HEK293 (cell line): ENCODE data around the gene ZNF76.
A peak's percentile ranks its signal among the peaks of the same experiment; 100 is the strongest.

Experiments
- CTCF ChIA-PET: fragments of 350-600 bp; formaldehyde crosslinking; extraction: SDS; loops from one replicate; lab custom pipeline; 2021; ENCODE audit warnings: antibody characterized with exemption; lab: Yijun Ruan, JAX
- POLR2A ChIA-PET: fragments of 300-600 bp; formaldehyde crosslinking; extraction: SDS; loops from one replicate; lab custom pipeline; 2020; ENCODE audit warnings: antibody characterized with exemption, inconsistent platforms; lab: Yijun Ruan, JAX
- H3K27ac ChIP-seq: fragments of 200-500 bp; sonication (Bioruptor generic); 2 replicates; pipeline ENCODE4 v1.5.1; 2014; ENCODE audit warnings: low read depth, low read length, control low read depth, inconsistent platforms; ENCODE audit errors: extremely low read depth
- H3K36me3 ChIP-seq, 2 experiments: fragments of 200-500 bp in 1 of 2; sonication (Bioruptor generic) in 1 of 2; 1 replicate in 1 of 2; 2 replicates in 1 of 2; pipeline ENCODE4 v1.5.1; 2014 to 2017; ENCODE audit warnings: inconsistent platforms in 2 of 2, low read length in 2 of 2; ENCODE audit not compliant: control insufficient read depth in 2 of 2, insufficient read depth in 1 of 2
- H3K4me1 ChIP-seq: fragments of 200-500 bp; sonication (Bioruptor generic); 2 replicates; pipeline ENCODE4 v1.5.1; 2014; ENCODE audit warnings: mild to moderate bottlenecking, low read length, inconsistent platforms; ENCODE audit not compliant: control insufficient read depth, insufficient read depth
- H3K4me3 ChIP-seq: 2 replicates; pipeline ENCODE4 v1.5.1; 2011; ENCODE audit warnings: low read depth, mild to moderate bottlenecking, control low read depth, low read length, moderate library complexity
- H3K9me3 ChIP-seq: fragments of 200-500 bp; sonication (Bioruptor generic); 2 replicates; pipeline ENCODE4 v1.5.1; 2014; ENCODE audit warnings: low read depth, low read length, inconsistent platforms; ENCODE audit not compliant: control insufficient read depth, insufficient read depth
- ATF2 ChIP-seq: fragments of 450-650 bp; formaldehyde crosslinking; IDR thresholded peaks from 2 replicates; pipeline ENCODE4 v1.5.1; 2016; ENCODE audit warnings: missing biosample characterization, missing genetic modification characterization, low read depth
- CTCF ChIP-seq: fragments of 450-650 bp; formaldehyde crosslinking; IDR thresholded peaks from 2 replicates; pipeline ENCODE4 v1.5.1; 2016; ENCODE audit warnings: missing biosample characterization, missing genetic modification characterization
- KLF16 ChIP-seq: fragments of 450-650 bp; formaldehyde crosslinking; IDR thresholded peaks from 2 replicates; pipeline ENCODE4 v1.5.1; 2017; ENCODE audit warnings: missing biosample characterization, missing genetic modification characterization
- KLF17 ChIP-seq: fragments of 450-650 bp; formaldehyde crosslinking; IDR thresholded peaks from 2 replicates; pipeline ENCODE4 v1.5.1; 2016; ENCODE audit warnings: missing biosample characterization, missing genetic modification characterization
- KLF9 ChIP-seq: fragments of 450-650 bp; formaldehyde crosslinking; IDR thresholded peaks from 2 replicates; pipeline ENCODE4 v1.5.1; 2016; ENCODE audit warnings: missing biosample characterization, missing genetic modification characterization, low read depth
- TRIM28 ChIP-seq: IDR thresholded peaks from 2 replicates; pipeline ENCODE4 v1.6.1; 2011; ENCODE audit warnings: low read length, control low read depth, borderline replicate concordance
- TSHZ1 ChIP-seq: fragments of 450-650 bp; formaldehyde crosslinking; IDR thresholded peaks from 2 replicates; pipeline ENCODE4 v1.5.1; 2016; ENCODE audit warnings: missing biosample characterization, missing genetic modification characterization, borderline replicate concordance
- YY2 ChIP-seq: fragments of 450-650 bp; formaldehyde crosslinking; IDR thresholded peaks from 2 replicates; pipeline ENCODE4 v1.5.1; 2016; ENCODE audit warnings: missing biosample characterization, missing genetic modification characterization
- ZBTB17 ChIP-seq: fragments of 450-650 bp; formaldehyde crosslinking; IDR thresholded peaks from 2 replicates; pipeline ENCODE4 v1.5.1; 2016; ENCODE audit warnings: missing biosample characterization, missing genetic modification characterization
- ZNF350 ChIP-seq: fragments of 450-650 bp; formaldehyde crosslinking; IDR thresholded peaks from 2 replicates; pipeline ENCODE4 v1.5.0; 2017; ENCODE audit warnings: missing biosample characterization, mild to moderate bottlenecking, missing genetic modification characterization
- ZNF560 ChIP-seq: fragments of 450-650 bp; formaldehyde crosslinking; IDR thresholded peaks from 2 replicates; pipeline ENCODE4 v1.5.1; 2017; ENCODE audit warnings: missing biosample characterization, missing genetic modification characterization, borderline replicate concordance
- ZNF600 ChIP-seq: fragments of 450-650 bp; formaldehyde crosslinking; IDR thresholded peaks from 2 replicates; pipeline ENCODE4 v1.5.1; 2016; ENCODE audit warnings: missing biosample characterization, missing genetic modification characterization
- ZNF621 ChIP-seq: fragments of 450-650 bp; formaldehyde crosslinking; IDR thresholded peaks from 2 replicates; pipeline ENCODE4 v1.5.1; 2017; ENCODE audit warnings: missing biosample characterization, missing genetic modification characterization
- ZNF837 ChIP-seq: fragments of 450-650 bp; formaldehyde crosslinking; IDR thresholded peaks from 2 replicates; pipeline ENCODE4 v1.5.1; 2016; ENCODE audit warnings: missing biosample characterization, missing genetic modification characterization
- TF ChIP-seq, protein P1 (sequence below): fragments of 450-650 bp; formaldehyde crosslinking; IDR thresholded peaks from 2 replicates; pipeline ENCODE4 v1.5.1; 2016; ENCODE audit warnings: missing biosample characterization, missing genetic modification characterization
- TF ChIP-seq, protein P2 (sequence below): fragments of 450-650 bp; formaldehyde crosslinking; IDR thresholded peaks from 2 replicates; pipeline ENCODE4 v1.5.1; 2016; ENCODE audit warnings: missing biosample characterization, missing genetic modification characterization
- TF ChIP-seq, protein P3 (sequence below): fragments of 450-650 bp; IDR thresholded peaks from 2 replicates; pipeline ENCODE4 v1.5.1; 2018; ENCODE audit warnings: missing biosample characterization, mild to moderate bottlenecking, missing genetic modification characterization

ZNF76 gene

DNA sequence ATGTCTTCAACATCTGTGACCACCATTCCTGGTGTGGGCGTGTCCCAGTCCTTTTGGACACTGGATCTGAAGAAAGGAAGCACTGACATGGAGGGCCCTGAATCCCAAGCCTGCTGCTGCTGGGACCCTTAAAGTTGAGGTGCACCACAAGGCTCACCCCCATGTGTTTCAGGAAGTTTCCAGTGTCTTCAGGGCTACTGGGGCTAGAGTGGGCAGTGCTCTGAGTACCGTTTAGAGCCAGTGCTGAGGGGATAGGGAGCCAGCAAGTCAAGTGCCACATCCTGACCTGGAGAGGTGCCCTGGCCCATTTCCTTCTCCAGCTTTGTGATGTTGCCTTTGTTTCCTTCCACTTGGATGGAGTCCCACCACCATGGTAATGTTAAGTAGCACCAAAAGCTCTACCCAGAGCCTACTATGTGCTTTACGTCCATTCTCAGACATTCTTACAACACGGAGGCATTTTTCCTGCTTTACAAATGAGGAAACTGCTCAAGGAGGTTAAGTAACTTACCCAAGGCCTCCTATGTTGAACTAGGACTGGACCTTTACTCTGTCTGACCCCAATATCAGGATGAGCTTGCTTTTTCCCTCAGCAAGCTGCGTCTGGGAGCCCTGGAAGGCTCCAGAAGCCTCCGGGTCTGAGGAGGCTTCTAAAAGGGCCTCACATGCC, 37.5 kb downstream of the ZNF76 start (continued):
- TF ChIP-seq, protein P1, sequence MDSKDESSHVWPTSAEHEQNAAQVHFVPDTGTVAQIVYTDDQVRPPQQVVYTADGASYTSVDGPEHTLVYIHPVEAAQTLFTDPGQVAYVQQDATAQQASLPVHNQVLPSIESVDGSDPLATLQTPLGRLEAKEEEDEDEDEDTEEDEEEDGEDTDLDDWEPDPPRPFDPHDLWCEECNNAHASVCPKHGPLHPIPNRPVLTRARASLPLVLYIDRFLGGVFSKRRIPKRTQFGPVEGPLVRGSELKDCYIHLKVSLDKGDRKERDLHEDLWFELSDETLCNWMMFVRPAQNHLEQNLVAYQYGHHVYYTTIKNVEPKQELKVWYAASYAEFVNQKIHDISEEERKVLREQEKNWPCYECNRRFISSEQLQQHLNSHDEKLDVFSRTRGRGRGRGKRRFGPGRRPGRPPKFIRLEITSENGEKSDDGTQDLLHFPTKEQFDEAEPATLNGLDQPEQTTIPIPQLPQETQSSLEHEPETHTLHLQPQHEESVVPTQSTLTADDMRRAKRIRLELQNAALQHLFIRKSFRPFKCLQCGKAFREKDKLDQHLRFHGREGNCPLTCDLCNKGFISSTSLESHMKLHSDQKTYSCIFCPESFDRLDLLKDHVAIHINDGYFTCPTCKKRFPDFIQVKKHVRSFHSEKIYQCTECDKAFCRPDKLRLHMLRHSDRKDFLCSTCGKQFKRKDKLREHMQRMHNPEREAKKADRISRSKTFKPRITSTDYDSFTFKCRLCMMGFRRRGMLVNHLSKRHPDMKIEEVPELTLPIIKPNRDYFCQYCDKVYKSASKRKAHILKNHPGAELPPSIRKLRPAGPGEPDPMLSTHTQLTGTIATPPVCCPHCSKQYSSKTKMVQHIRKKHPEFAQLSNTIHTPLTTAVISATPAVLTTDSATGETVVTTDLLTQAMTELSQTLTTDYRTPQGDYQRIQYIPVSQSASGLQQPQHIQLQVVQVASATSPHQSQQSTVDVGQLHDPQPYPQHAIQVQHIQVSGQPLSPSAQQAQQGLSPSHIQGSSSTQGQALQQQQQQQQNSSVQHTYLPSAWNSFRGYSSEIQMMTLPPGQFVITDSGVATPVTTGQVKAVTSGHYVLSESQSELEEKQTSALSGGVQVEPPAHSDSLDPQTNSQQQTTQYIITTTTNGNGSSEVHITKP (tag by site-specific recombination): peak; percentile 53; the same call in 1 of the 2 replicates
- no peak for TF ChIP-seq KLF16 (tag by site-specific recombination)

GRCh38 chr6:35297601-35298481, 38.3 kb downstream of the ZNF76 start, which contains the start of gene DEF6:
TSS of gene DEF6 (plus strand) at chr6:35297818. CDS start at chr6:35297857, 39 bp downstream.
- Histone ChIP-seq H3K27ac (no peak within 1 kb of the TSS), H3K36me3 (peaks cover 0 to 26% of the 10 kb centered on the region in 2 experiments; a peak in 1 of 3 replicates), H3K4me3 (no peak within 1 kb of the TSS), H3K9me3 (no peaks in the 10 kb centered on the region), H3K4me1 (no peaks in the 10 kb centered on the region)
- ChIA-PET POLR2A (no interaction called here), CTCF (interaction anchor here (0.7 to 5.9 kb wide), 10 partner anchors 8 to 439 kb away, joined by 3 to 74 read pairs (median 4); partner anchors contain the start of genes ARMC12 and FANCE)
- TF ChIP-seq ZBTB17 (tag by site-specific recombination) (peak; percentile 66), ZNF837 (tag by site-specific recombination) (no peak), ZNF350 (no peak), ZNF621 (tag by site-specific recombination) (no peak), KLF9 (tag by site-specific recombination) (no peak), CTCF (tag by site-specific recombination) (0 out of 2 replicates have a peak, but pooled peaks have one; percentile 45), KLF17 (tag by site-specific recombination) (no peak), TSHZ1 (tag by site-specific recombination) (no peak), ZNF560 (no peak), TRIM28 (peak; percentile 31; the same call in 1 of the 2 replicates), YY2 (tag by site-specific recombination) (no peak), ZNF600 (tag by site-specific recombination) (peak; percentile 62; the same call in 1 of the 2 replicates), ATF2 (no peak)
- TF ChIP-seq, protein P2, sequence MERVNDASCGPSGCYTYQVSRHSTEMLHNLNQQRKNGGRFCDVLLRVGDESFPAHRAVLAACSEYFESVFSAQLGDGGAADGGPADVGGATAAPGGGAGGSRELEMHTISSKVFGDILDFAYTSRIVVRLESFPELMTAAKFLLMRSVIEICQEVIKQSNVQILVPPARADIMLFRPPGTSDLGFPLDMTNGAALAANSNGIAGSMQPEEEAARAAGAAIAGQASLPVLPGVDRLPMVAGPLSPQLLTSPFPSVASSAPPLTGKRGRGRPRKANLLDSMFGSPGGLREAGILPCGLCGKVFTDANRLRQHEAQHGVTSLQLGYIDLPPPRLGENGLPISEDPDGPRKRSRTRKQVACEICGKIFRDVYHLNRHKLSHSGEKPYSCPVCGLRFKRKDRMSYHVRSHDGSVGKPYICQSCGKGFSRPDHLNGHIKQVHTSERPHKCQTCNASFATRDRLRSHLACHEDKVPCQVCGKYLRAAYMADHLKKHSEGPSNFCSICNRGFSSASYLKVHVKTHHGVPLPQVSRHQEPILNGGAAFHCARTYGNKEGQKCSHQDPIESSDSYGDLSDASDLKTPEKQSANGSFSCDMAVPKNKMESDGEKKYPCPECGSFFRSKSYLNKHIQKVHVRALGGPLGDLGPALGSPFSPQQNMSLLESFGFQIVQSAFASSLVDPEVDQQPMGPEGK: no peak
- TF ChIP-seq, protein P3, sequence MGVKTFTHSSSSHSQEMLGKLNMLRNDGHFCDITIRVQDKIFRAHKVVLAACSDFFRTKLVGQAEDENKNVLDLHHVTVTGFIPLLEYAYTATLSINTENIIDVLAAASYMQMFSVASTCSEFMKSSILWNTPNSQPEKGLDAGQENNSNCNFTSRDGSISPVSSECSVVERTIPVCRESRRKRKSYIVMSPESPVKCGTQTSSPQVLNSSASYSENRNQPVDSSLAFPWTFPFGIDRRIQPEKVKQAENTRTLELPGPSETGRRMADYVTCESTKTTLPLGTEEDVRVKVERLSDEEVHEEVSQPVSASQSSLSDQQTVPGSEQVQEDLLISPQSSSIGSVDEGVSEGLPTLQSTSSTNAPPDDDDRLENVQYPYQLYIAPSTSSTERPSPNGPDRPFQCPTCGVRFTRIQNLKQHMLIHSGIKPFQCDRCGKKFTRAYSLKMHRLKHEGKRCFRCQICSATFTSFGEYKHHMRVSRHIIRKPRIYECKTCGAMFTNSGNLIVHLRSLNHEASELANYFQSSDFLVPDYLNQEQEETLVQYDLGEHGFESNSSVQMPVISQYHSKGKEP (tag by site-specific recombination): peak; percentile 71
